GM12874 (cell line): ENCODE measurements around the gene HMCN2.

Experiments
- CTCF ChIP-seq: IDR thresholded peaks from 2 replicates; pipeline ENCODE4 v1.5.1; 2011; ENCODE audit warnings: low read depth, mild to moderate bottlenecking, control low read depth, low read length, moderate library complexity; ENCODE audit not compliant: insufficient read depth

The HMCN2 gene

DNA sequence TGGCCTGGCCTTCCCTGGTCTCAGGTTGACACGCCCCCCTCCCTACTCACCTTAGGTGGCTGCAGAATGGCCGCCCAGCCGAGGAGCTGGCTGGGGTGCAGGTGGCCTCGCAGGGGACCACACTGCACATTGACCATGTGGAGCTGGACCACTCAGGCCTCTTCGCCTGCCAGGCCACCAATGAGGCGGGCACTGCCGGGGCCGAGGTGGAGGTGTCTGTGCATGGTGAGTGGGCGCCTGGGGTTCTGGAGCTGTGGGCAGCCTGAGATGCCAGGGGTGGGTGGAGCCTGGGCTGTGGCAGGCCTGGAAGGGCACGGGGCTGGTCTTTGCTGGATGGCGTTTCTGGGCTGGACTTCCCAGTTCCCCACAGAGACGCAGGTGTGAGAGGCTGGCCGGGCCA, 90.5 kb downstream of the HMCN2 start:
- TF ChIP-seq CTCF, result no peak

DNA sequence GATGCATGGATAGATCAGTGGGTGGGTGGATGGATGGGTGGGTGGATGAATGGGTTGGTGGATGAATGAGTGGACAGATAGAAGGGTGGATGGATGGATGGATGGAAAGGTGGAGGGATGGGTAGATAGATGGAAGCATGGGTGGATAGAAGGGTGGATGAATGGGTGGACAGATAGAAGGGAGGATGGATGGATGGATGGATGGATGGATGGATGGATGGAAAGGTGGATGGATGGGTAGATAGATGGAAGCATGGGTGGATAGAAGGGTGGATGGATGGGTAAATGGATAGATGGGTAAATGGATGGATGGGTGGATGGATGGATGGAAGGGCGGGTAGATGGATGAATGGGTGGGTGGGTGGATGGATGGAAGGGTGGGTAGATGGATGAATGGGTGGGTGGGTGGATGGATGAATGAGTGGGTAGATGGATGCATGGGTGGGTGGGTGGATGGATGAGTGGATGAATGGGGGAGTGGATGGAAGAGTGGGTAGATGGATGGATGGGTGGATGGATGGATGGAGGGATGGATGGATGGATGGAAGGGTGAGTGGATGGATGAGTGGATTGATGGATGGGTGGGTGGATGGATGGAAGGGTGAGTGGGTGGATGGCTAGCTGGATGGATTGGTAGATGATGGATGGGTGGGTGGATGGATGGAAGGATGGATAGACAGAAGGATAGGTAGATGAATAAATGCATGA, 91.5 kb downstream of the HMCN2 start:
- TF ChIP-seq CTCF, result no peak

GRCh38 chr9:130358928-130359327, 93.4 kb downstream of the HMCN2 start:
- TF ChIP-seq CTCF, result no peak

- TF ChIP-seq CTCF, result no peak
These were observed 94.3 kb downstream of the HMCN2 start for GRCh38 chr9:130359819-130360218.

- TF ChIP-seq CTCF, result no peak
These were observed 95.1 kb downstream of the HMCN2 start for GRCh38 chr9:130360672-130361071.

DNA sequence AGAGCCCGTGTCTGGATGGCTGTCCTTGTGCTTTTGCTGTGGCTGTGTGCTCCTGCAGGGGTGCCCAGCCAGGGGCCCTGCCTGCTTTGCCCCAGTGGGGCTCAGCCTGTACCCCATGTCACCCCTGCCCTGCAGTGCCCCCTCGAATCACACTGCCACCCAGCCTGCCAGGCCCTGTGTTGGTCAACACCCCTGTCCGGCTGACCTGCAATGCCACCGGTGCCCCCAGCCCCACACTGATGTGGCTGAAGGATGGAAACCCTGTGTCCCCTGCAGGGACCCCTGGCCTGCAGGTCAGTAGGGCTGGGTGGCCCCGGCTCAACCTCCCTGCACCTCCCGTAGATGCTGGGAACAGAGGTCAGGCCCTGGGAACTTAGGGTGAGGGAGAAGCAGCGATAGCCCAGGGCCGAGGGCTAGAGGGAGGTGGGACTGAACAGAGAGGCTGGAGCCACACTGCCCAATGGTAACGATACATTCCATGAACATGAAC, 96.4 kb downstream of the HMCN2 start:
- TF ChIP-seq CTCF, result no peak

- TF ChIP-seq CTCF, result no peak
These were observed 97.1 kb downstream of the HMCN2 start for GRCh38 chr9:130362691-130363090.
